HepG2 (cell line): ENCODE measurements around the gene DNAAF8. TPM values are rescaled to one million over a fixed set of nuclear protein-coding genes. Genes with fewer than 3 reads are reported as not detected.
A peak's percentile ranks its signal among the peaks of the same experiment; 100 is the strongest.

ENCODE experiments used
- CREB1 ChIP-seq, 2 experiments: fragments of 450-650 bp in 1 of 2; IDR thresholded peaks; 2 replicates each; pipeline ENCODE4 v1.6.1; 2016 to 2017; ENCODE audit warnings: control low read depth in 1 of 2, mild to moderate bottlenecking in 1 of 2, missing compliant biosample characterization in 1 of 2, missing genetic modification characterization in 1 of 2
- NR2F1 ChIP-seq, 2 experiments: fragments of 450-650 bp in 1 of 2; formaldehyde crosslinking in 1 of 2; IDR thresholded peaks; 2 replicates each; pipeline versions ENCODE4 v1.5.0 to v1.6.1; 2016 to 2020; ENCODE audit warnings: mild to moderate bottlenecking in 1 of 2, missing compliant biosample characterization in 1 of 2, missing genetic modification reagents in 1 of 2, moderate library complexity in 1 of 2
- RARA ChIP-seq: IDR thresholded peaks from 2 replicates; pipeline ENCODE4 v1.6.1; 2016; ENCODE audit warnings: missing genetic modification reagents, missing compliant biosample characterization
- RXRA ChIP-seq: sonication (generic); formaldehyde crosslinking; IDR thresholded peaks from 2 replicates; pipeline ENCODE4 v1.5.1; 2020; ENCODE audit warnings: missing genetic modification reagents
- RXRB ChIP-seq: IDR thresholded peaks from 2 replicates; pipeline ENCODE4 v1.6.1; 2016; ENCODE audit warnings: borderline replicate concordance, missing genetic modification reagents, missing compliant biosample characterization
- SMYD3 ChIP-seq: sonication (generic); formaldehyde crosslinking; IDR thresholded peaks from 2 replicates; pipeline ENCODE4 v1.8.1; 2023; ENCODE audit warnings: mild to moderate bottlenecking, missing genetic modification reagents
- SOX6 ChIP-seq, 2 experiments: fragments of 450-650 bp in 1 of 2; sonication (generic) in 1 of 2; formaldehyde crosslinking in 1 of 2; IDR thresholded peaks; 2 replicates each; pipeline versions ENCODE4 v1.4.0 to v1.6.1; 2017 to 2020; ENCODE audit warnings: antibody characterized with exemption in 1 of 2, mild to moderate bottlenecking in 1 of 2, missing genetic modification reagents in 1 of 2
- TBP ChIP-seq: sonication (generic); formaldehyde crosslinking; IDR thresholded peaks from 2 replicates; pipeline ENCODE4 v1.5.0; 2020; ENCODE audit warnings: missing genetic modification reagents
- ZFY ChIP-seq: sonication (generic); formaldehyde crosslinking; IDR thresholded peaks from 2 replicates; pipeline ENCODE4 v1.4.0; 2020; ENCODE audit warnings: missing genetic modification reagents
- ZNF317 ChIP-seq: sonication (generic); formaldehyde crosslinking; IDR thresholded peaks from 2 replicates; pipeline ENCODE4 v1.5.0; 2020; ENCODE audit warnings: mild to moderate bottlenecking, missing genetic modification reagents
- ZNF75D ChIP-seq: sonication (generic); formaldehyde crosslinking; IDR thresholded peaks from 2 replicates; pipeline ENCODE4 v1.8.1; 2023; ENCODE audit warnings: missing genetic modification reagents, mild to moderate bottlenecking, borderline replicate concordance
- polyA plus RNA-seq, 8 experiments: library from polyadenylated mRNA; depleted of rRNA in 3 of 8; stranded (reverse) in 7 of 8; unstranded in 1 of 8; fragments of >200 nt; fragmentation: Illumina TruSeq in 4 of 8; extraction: Trizol in 4 of 8; gene quantifications; 2 replicates each; pipeline versions ENCODE4 v1.2.1 to v1.2.3, GENCODE V29; 2011 to 2016; ENCODE audit warnings: low read depth in 4 of 8, missing spikeins in 1 of 8, mixed read lengths in 1 of 8; ENCODE audit not compliant: insufficient read depth in 1 of 8
- total RNA-seq, 5 experiments: library from RNA; depleted of rRNA; stranded (reverse); fragments of >200 nt; fragmentation: Illumina TruSeq; extraction: Trizol; gene quantifications; 2 replicates each; pipeline ENCODE4 v1.2.3, GENCODE V29; 2016; ENCODE audit warnings: low read depth in 1 of 5
- TF ChIP-seq, protein P1 (sequence below): sonication (generic); formaldehyde crosslinking; IDR thresholded peaks from 2 replicates; pipeline ENCODE4 v1.5.1; 2020; ENCODE audit warnings: mild to moderate bottlenecking, missing genetic modification reagents, borderline replicate concordance
- TF ChIP-seq, protein P2 (sequence below): sonication (generic); formaldehyde crosslinking; IDR thresholded peaks from 2 replicates; pipeline ENCODE4 v1.5.1; 2020; ENCODE audit warnings: mild to moderate bottlenecking, missing genetic modification reagents, moderate library complexity
- TF ChIP-seq, protein P3 (sequence below): sonication (generic); formaldehyde crosslinking; IDR thresholded peaks from 2 replicates; pipeline ENCODE4 v1.4.0; 2020; ENCODE audit warnings: missing genetic modification reagents, mild to moderate bottlenecking, borderline replicate concordance

DNAAF8 gene
- total and polyA plus RNA-seq, 2 of the 13 experiments (the other 11 are each of a cell fraction or from before 2014, with no cell fraction given), result 0.44 TPM; not detected in 1

DNA sequence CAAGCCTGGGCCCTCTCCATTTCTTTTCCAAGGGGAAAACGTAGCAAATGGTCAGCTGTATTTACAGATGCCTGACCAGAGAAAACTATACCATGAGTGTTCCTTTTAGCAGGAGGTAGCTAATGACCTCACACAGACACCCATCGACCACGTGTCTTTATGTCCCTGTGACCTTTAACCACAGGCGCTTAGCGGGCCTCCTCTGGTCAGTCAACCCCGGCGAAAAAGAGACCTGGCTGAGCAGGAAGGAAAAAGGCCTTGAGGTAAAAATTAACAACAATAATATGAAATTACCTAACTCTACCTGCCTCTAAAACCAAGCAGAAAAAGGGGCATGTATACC lies 31.9 kb upstream of the DNAAF8 start (continued):
- TF ChIP-seq, protein P1, sequence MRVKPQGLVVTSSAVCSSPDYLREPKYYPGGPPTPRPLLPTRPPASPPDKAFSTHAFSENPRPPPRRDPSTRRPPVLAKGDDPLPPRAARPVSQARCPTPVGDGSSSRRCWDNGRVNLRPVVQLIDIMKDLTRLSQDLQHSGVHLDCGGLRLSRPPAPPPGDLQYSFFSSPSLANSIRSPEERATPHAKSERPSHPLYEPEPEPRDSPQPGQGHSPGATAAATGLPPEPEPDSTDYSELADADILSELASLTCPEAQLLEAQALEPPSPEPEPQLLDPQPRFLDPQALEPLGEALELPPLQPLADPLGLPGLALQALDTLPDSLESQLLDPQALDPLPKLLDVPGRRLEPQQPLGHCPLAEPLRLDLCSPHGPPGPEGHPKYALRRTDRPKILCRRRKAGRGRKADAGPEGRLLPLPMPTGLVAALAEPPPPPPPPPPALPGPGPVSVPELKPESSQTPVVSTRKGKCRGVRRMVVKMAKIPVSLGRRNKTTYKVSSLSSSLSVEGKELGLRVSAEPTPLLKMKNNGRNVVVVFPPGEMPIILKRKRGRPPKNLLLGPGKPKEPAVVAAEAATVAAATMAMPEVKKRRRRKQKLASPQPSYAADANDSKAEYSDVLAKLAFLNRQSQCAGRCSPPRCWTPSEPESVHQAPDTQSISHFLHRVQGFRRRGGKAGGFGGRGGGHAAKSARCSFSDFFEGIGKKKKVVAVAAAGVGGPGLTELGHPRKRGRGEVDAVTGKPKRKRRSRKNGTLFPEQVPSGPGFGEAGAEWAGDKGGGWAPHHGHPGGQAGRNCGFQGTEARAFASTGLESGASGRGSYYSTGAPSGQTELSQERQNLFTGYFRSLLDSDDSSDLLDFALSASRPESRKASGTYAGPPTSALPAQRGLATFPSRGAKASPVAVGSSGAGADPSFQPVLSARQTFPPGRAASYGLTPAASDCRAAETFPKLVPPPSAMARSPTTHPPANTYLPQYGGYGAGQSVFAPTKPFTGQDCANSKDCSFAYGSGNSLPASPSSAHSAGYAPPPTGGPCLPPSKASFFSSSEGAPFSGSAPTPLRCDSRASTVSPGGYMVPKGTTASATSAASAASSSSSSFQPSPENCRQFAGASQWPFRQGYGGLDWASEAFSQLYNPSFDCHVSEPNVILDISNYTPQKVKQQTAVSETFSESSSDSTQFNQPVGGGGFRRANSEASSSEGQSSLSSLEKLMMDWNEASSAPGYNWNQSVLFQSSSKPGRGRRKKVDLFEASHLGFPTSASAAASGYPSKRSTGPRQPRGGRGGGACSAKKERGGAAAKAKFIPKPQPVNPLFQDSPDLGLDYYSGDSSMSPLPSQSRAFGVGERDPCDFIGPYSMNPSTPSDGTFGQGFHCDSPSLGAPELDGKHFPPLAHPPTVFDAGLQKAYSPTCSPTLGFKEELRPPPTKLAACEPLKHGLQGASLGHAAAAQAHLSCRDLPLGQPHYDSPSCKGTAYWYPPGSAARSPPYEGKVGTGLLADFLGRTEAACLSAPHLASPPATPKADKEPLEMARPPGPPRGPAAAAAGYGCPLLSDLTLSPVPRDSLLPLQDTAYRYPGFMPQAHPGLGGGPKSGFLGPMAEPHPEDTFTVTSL, result no peak
- TF ChIP-seq ZFY (CRISPR knock-in tag) (peak; percentile 37; the same call in 1 of the 2 replicates), TBP (CRISPR knock-in tag) (no peak), ZNF75D (no peak), NR2F1 (CRISPR knock-in tag; IDR thresholded peaks at IDR 0.05) (0 out of 4 replicates have a peak, but pooled peaks of 1 of the 2 experiments have one; percentile 19), RXRB (CRISPR knock-in tag) (peak; percentile 41; the same call in 1 of the 2 replicates), SOX6 (IDR thresholded peaks at IDR 0.05) (no peak), SOX6 (CRISPR knock-in tag; IDR thresholded peaks at IDR 0.05) (peak; percentile 36; the same call in 1 of the 2 replicates), ZNF317 (CRISPR knock-in tag) (peak; percentile 58; the same call in 1 of the 2 replicates), SMYD3 (CRISPR knock-in tag) (no peak), RXRA (0 out of 2 replicates have a peak, but pooled peaks have one; percentile 5), RARA (CRISPR knock-in tag) (peak; percentile 51; the same call in 1 of the 2 replicates), CREB1 (IDR thresholded peaks at IDR 0.05) (no peak), CREB1 (CRISPR knock-in tag; IDR thresholded peaks at IDR 0.05) (peak; percentile 70)
- TF ChIP-seq, protein P2, sequence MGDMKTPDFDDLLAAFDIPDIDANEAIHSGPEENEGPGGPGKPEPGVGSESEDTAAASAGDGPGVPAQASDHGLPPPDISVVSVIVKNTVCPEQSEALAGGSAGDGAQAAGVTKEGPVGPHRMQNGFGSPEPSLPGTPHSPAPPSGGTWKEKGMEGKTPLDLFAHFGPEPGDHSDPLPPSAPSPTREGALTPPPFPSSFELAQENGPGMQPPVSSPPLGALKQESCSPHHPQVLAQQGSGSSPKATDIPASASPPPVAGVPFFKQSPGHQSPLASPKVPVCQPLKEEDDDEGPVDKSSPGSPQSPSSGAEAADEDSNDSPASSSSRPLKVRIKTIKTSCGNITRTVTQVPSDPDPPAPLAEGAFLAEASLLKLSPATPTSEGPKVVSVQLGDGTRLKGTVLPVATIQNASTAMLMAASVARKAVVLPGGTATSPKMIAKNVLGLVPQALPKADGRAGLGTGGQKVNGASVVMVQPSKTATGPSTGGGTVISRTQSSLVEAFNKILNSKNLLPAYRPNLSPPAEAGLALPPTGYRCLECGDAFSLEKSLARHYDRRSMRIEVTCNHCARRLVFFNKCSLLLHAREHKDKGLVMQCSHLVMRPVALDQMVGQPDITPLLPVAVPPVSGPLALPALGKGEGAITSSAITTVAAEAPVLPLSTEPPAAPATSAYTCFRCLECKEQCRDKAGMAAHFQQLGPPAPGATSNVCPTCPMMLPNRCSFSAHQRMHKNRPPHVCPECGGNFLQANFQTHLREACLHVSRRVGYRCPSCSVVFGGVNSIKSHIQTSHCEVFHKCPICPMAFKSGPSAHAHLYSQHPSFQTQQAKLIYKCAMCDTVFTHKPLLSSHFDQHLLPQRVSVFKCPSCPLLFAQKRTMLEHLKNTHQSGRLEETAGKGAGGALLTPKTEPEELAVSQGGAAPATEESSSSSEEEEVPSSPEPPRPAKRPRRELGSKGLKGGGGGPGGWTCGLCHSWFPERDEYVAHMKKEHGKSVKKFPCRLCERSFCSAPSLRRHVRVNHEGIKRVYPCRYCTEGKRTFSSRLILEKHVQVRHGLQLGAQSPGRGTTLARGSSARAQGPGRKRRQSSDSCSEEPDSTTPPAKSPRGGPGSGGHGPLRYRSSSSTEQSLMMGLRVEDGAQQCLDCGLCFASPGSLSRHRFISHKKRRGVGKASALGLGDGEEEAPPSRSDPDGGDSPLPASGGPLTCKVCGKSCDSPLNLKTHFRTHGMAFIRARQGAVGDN (CRISPR knock-in tag), result peak; percentile 59
- TF ChIP-seq, protein P3, sequence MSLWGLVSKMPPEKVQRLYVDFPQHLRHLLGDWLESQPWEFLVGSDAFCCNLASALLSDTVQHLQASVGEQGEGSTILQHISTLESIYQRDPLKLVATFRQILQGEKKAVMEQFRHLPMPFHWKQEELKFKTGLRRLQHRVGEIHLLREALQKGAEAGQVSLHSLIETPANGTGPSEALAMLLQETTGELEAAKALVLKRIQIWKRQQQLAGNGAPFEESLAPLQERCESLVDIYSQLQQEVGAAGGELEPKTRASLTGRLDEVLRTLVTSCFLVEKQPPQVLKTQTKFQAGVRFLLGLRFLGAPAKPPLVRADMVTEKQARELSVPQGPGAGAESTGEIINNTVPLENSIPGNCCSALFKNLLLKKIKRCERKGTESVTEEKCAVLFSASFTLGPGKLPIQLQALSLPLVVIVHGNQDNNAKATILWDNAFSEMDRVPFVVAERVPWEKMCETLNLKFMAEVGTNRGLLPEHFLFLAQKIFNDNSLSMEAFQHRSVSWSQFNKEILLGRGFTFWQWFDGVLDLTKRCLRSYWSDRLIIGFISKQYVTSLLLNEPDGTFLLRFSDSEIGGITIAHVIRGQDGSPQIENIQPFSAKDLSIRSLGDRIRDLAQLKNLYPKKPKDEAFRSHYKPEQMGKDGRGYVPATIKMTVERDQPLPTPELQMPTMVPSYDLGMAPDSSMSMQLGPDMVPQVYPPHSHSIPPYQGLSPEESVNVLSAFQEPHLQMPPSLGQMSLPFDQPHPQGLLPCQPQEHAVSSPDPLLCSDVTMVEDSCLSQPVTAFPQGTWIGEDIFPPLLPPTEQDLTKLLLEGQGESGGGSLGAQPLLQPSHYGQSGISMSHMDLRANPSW (CRISPR knock-in tag), result no peak
